GM12878 (cell line): ENCODE results near the gene TGFBR1. TPM values are rescaled to one million over a fixed set of nuclear protein-coding genes. Genes with fewer than 3 reads are reported as not detected.
A peak's percentile ranks its signal among the peaks of the same experiment; 100 is the strongest.

Experiments used
- BCL11A ChIP-seq: IDR thresholded peaks from 2 replicates; pipeline ENCODE4 v1.6.1; 2011; ENCODE audit warnings: low read depth, low read length
- CBFB ChIP-seq: IDR thresholded peaks from 2 replicates; pipeline ENCODE4 v1.6.1; 2016; ENCODE audit warnings: antibody characterized with exemption, low read depth
- GATAD2B ChIP-seq: fragments of 450-650 bp; conservative IDR thresholded peaks from 2 replicates; pipeline ENCODE4 v1.6.1; 2017; ENCODE audit warnings: low read depth, mild to moderate bottlenecking, moderate library complexity
- MYC ChIP-seq: IDR thresholded peaks from 2 replicates; pipeline ENCODE4 v1.6.1; 2011; ENCODE audit warnings: mild to moderate bottlenecking, low read length, moderate library complexity, inconsistent platforms; ENCODE audit not compliant: insufficient read depth, insufficient replicate concordance, insufficient read length, severe bottlenecking
- NFYB ChIP-seq: IDR thresholded peaks from 2 replicates; pipeline ENCODE4 v1.6.1; 2011; ENCODE audit warnings: low read depth, mild to moderate bottlenecking, low read length, improper control_type of control experiment, moderate library complexity; ENCODE audit not compliant: insufficient read depth
- NRF1 ChIP-seq: conservative IDR thresholded peaks from 2 replicates; pipeline ENCODE4 v1.6.1; 2011; ENCODE audit warnings: mild to moderate bottlenecking, low read depth, low read length, improper control_type of control experiment
- POLR2AphosphoS2 ChIP-seq: IDR thresholded peaks from 2 replicates; pipeline ENCODE4 v1.6.1; 2011; ENCODE audit warnings: low read depth, mild to moderate bottlenecking, low read length, improper control_type of control experiment, moderate library complexity
- POU2F2 ChIP-seq: IDR thresholded peaks from 3 replicates; pipeline ENCODE4 v1.6.1; 2011; ENCODE audit warnings: low read depth, mild to moderate bottlenecking, low read length, borderline replicate concordance
- STAT1 ChIP-seq: fragments of 450-650 bp; conservative IDR thresholded peaks from 2 replicates; pipeline ENCODE4 v1.6.1; 2014; ENCODE audit warnings: antibody characterized with exemption, mild to moderate bottlenecking
- WRNIP1 ChIP-seq: IDR thresholded peaks from 2 replicates; pipeline ENCODE4 v1.6.1; 2011; ENCODE audit warnings: low read depth, low read length, improper control_type of control experiment, borderline replicate concordance
- polyA plus RNA-seq, 11 experiments: library from polyadenylated mRNA; depleted of rRNA in 4 of 11; unstranded in 6 of 11; stranded (reverse) in 5 of 11; fragments of >200 nt; fragmentation: Nextera tagmentation in 4 of 11; fragmentation: Illumina TruSeq in 1 of 11; extraction: Ambion mirVana in 4 of 11; extraction: Trizol in 1 of 11; gene quantifications; 1 replicate in 1 of 11; 2 replicates in 10 of 11; pipeline versions ENCODE4 v1.2.1 to v1.2.3, GENCODE V29; 2011 to 2016; ENCODE audit warnings: inconsistent platforms in 2 of 11, missing spikeins in 2 of 11, low read depth in 1 of 11
- total RNA-seq, 4 experiments: library from RNA; depleted of rRNA in 3 of 4; stranded (reverse); fragments of >200 nt in 3 of 4; fragmentation: Illumina TruSeq in 1 of 4; extraction: Trizol in 1 of 4; gene quantifications; 2 replicates each; pipeline versions ENCODE4 v1.2.1 to v1.2.3, GENCODE V29; 2013 to 2021
- TF ChIP-seq, protein P1 (sequence below): fragments of 450-650 bp; IDR thresholded peaks from 2 replicates; pipeline ENCODE4 v1.6.1; 2017; ENCODE audit warnings: mild to moderate bottlenecking, moderate library complexity
- TF ChIP-seq, protein P2 (sequence below): fragments of 450-650 bp; IDR thresholded peaks from 2 replicates; pipeline ENCODE4 v1.6.1; 2018; ENCODE audit warnings: mild to moderate bottlenecking, low read depth, moderate library complexity; ENCODE audit not compliant: partially characterized antibody
- TF ChIP-seq, protein P3 (sequence below): fragments of 450-650 bp; formaldehyde crosslinking; IDR thresholded peaks from 2 replicates; pipeline ENCODE4 v1.5.0; 2022; ENCODE audit warnings: mild to moderate bottlenecking, missing genetic modification characterization
- TF ChIP-seq, protein P4 (sequence below): fragments of 450-650 bp; IDR thresholded peaks from 2 replicates; pipeline ENCODE4 v1.6.1; 2017; ENCODE audit warnings: mild to moderate bottlenecking, moderate library complexity

Gene TGFBR1
- total and polyA plus RNA-seq, 10 of the 15 experiments (the other 5 are each of a cell fraction or from before 2014, with no cell fraction given): 2.9 to 27.2 (median 16.6) TPM

DNA sequence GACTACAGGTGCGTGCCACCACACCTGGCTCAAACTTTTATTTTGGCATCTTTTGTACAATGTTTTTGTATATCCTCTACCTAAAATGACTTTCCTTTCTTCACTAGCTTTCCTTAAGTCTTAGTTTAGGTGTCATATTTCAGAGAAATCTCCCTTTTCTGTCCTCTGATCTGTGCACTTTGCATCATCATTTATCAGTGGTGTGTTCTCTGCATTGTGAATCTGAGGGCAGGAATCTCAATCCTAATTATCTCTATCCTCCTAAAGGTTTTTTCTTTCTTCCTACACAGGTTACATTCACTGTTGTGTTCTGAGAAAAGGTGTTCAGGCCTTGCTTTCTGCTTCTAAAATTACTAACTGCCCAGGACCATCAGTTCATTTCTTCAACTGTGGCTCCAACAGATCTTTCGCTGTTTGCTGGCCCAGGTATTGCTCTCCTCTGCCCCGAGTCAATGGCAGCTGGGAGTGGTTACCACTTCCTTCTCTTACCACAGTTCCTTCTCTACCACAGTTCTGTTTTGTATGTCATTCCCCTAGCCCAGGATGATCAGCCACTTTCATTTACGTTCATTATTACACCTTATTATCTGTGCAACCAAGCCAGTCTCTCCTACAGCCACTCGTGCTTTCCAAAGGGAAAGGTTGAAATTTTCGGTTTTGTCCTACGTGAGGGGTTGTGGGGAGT lies 14.0 kb downstream of the TGFBR1 start (continued):
- TF ChIP-seq, protein P1, sequence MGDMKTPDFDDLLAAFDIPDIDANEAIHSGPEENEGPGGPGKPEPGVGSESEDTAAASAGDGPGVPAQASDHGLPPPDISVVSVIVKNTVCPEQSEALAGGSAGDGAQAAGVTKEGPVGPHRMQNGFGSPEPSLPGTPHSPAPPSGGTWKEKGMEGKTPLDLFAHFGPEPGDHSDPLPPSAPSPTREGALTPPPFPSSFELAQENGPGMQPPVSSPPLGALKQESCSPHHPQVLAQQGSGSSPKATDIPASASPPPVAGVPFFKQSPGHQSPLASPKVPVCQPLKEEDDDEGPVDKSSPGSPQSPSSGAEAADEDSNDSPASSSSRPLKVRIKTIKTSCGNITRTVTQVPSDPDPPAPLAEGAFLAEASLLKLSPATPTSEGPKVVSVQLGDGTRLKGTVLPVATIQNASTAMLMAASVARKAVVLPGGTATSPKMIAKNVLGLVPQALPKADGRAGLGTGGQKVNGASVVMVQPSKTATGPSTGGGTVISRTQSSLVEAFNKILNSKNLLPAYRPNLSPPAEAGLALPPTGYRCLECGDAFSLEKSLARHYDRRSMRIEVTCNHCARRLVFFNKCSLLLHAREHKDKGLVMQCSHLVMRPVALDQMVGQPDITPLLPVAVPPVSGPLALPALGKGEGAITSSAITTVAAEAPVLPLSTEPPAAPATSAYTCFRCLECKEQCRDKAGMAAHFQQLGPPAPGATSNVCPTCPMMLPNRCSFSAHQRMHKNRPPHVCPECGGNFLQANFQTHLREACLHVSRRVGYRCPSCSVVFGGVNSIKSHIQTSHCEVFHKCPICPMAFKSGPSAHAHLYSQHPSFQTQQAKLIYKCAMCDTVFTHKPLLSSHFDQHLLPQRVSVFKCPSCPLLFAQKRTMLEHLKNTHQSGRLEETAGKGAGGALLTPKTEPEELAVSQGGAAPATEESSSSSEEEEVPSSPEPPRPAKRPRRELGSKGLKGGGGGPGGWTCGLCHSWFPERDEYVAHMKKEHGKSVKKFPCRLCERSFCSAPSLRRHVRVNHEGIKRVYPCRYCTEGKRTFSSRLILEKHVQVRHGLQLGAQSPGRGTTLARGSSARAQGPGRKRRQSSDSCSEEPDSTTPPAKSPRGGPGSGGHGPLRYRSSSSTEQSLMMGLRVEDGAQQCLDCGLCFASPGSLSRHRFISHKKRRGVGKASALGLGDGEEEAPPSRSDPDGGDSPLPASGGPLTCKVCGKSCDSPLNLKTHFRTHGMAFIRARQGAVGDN: peak; percentile 48; the same call in 1 of the 2 replicates
- TF ChIP-seq POLR2AphosphoS2: no peak
- TF ChIP-seq BCL11A: peak; percentile 83
- TF ChIP-seq, protein P2, sequence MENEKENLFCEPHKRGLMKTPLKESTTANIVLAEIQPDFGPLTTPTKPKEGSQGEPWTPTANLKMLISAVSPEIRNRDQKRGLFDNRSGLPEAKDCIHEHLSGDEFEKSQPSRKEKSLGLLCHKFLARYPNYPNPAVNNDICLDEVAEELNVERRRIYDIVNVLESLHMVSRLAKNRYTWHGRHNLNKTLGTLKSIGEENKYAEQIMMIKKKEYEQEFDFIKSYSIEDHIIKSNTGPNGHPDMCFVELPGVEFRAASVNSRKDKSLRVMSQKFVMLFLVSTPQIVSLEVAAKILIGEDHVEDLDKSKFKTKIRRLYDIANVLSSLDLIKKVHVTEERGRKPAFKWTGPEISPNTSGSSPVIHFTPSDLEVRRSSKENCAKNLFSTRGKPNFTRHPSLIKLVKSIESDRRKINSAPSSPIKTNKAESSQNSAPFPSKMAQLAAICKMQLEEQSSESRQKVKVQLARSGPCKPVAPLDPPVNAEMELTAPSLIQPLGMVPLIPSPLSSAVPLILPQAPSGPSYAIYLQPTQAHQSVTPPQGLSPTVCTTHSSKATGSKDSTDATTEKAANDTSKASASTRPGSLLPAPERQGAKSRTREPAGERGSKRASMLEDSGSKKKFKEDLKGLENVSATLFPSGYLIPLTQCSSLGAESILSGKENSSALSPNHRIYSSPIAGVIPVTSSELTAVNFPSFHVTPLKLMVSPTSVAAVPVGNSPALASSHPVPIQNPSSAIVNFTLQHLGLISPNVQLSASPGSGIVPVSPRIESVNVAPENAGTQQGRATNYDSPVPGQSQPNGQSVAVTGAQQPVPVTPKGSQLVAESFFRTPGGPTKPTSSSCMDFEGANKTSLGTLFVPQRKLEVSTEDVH: peak; percentile 65
- TF ChIP-seq WRNIP1: no peak
- TF ChIP-seq NRF1: no peak
- TF ChIP-seq, protein P3, sequence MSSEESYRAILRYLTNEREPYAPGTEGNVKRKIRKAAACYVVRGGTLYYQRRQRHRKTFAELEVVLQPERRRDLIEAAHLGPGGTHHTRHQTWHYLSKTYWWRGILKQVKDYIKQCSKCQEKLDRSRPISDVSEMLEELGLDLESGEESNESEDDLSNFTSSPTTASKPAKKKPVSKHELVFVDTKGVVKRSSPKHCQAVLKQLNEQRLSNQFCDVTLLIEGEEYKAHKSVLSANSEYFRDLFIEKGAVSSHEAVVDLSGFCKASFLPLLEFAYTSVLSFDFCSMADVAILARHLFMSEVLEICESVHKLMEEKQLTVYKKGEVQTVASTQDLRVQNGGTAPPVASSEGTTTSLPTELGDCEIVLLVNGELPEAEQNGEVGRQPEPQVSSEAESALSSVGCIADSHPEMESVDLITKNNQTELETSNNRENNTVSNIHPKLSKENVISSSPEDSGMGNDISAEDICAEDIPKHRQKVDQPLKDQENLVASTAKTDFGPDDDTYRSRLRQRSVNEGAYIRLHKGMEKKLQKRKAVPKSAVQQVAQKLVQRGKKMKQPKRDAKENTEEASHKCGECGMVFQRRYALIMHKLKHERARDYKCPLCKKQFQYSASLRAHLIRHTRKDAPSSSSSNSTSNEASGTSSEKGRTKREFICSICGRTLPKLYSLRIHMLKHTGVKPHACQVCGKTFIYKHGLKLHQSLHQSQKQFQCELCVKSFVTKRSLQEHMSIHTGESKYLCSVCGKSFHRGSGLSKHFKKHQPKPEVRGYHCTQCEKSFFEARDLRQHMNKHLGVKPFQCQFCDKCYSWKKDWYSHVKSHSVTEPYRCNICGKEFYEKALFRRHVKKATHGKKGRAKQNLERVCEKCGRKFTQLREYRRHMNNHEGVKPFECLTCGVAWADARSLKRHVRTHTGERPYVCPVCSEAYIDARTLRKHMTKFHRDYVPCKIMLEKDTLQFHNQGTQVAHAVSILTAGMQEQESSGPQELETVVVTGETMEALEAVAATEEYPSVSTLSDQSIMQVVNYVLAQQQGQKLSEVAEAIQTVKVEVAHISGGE (CRISPR knock-in tag): no peak
- peak; percentile 66; the same call in 1 of the 3 replicates for TF ChIP-seq POU2F2
- TF ChIP-seq STAT1: no peak
- TF ChIP-seq, protein P4, sequence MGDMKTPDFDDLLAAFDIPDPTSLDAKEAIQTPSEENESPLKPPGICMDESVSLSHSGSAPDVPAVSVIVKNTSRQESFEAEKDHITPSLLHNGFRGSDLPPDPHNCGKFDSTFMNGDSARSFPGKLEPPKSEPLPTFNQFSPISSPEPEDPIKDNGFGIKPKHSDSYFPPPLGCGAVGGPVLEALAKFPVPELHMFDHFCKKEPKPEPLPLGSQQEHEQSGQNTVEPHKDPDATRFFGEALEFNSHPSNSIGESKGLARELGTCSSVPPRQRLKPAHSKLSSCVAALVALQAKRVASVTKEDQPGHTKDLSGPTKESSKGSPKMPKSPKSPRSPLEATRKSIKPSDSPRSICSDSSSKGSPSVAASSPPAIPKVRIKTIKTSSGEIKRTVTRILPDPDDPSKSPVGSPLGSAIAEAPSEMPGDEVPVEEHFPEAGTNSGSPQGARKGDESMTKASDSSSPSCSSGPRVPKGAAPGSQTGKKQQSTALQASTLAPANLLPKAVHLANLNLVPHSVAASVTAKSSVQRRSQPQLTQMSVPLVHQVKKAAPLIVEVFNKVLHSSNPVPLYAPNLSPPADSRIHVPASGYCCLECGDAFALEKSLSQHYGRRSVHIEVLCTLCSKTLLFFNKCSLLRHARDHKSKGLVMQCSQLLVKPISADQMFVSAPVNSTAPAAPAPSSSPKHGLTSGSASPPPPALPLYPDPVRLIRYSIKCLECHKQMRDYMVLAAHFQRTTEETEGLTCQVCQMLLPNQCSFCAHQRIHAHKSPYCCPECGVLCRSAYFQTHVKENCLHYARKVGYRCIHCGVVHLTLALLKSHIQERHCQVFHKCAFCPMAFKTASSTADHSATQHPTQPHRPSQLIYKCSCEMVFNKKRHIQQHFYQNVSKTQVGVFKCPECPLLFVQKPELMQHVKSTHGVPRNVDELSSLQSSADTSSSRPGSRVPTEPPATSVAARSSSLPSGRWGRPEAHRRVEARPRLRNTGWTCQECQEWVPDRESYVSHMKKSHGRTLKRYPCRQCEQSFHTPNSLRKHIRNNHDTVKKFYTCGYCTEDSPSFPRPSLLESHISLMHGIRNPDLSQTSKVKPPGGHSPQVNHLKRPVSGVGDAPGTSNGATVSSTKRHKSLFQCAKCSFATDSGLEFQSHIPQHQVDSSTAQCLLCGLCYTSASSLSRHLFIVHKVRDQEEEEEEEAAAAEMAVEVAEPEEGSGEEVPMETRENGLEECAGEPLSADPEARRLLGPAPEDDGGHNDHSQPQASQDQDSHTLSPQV: no peak
- no peak for TF ChIP-seq GATAD2B
- TF ChIP-seq NFYB: no peak
- no peak for TF ChIP-seq MYC
- peak; percentile 73; the same call in 1 of the 2 replicates for TF ChIP-seq CBFB
